Measurements from ENCODE around the gene ALKBH8. TPM values are rescaled to one million over a fixed set of nuclear protein-coding genes. Genes with fewer than 3 reads are reported as not detected.
"Not testable (repeated sequence)": the region's sequence is repeated elsewhere in the genome, so short reads cannot be mapped to it uniquely, and the experiment has no call there.

ALKBH8 gene
- total RNA-seq, 1 donor = 6.5 TPM

DNA sequence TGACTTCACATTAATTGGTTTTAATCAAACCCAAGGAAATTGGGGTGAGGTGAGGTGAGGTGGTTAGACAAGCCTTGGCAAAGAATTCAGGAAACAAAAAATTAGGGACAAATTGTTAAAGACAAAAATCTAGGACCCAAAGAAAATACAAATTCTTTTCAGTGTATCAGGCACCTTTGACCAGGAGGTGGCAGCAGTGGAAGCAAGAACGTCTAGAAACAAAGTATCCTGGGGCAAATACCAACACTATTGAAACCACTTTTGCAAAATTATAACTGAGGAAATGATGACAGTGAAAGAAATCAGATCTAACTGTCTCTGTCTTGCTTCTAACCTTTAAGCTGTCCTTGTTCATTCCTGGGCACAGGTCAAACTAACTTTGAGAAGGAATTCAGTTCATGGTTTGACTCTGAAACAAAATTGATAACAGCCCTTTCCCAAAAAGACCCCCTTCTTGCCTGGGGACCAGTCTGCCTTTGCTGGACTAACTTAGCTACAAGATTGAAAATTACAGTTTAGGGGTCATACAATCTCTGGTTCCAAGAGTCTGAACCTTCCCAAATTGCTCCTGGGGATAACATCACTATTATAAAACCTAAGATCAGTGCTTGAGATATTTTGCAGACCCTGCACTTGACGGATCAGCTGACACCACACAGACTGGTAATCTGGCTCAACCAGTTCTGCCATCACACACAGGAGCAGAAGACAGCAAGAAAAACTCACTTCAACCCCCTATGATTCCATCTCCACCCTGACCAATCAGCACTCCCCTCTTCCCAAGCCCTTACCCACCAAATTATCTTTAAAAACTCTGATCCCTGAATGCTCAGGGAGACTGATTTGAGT lies 11.2 kb upstream of the ALKBH8 start:
- DNase-seq (ENCODE audit: low read depth) = peak; percentile 58
- TF ChIP-seq, protein P1, sequence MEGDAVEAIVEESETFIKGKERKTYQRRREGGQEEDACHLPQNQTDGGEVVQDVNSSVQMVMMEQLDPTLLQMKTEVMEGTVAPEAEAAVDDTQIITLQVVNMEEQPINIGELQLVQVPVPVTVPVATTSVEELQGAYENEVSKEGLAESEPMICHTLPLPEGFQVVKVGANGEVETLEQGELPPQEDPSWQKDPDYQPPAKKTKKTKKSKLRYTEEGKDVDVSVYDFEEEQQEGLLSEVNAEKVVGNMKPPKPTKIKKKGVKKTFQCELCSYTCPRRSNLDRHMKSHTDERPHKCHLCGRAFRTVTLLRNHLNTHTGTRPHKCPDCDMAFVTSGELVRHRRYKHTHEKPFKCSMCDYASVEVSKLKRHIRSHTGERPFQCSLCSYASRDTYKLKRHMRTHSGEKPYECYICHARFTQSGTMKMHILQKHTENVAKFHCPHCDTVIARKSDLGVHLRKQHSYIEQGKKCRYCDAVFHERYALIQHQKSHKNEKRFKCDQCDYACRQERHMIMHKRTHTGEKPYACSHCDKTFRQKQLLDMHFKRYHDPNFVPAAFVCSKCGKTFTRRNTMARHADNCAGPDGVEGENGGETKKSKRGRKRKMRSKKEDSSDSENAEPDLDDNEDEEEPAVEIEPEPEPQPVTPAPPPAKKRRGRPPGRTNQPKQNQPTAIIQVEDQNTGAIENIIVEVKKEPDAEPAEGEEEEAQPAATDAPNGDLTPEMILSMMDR (IDR thresholded peaks at IDR 0.05; ENCODE audit: insufficient read depth, low read depth, low read length) = peak; percentile 76
- not testable (repeated sequence) for H3K4me3 ChIP-seq (ENCODE audit: low read depth, low read length)

DNA sequence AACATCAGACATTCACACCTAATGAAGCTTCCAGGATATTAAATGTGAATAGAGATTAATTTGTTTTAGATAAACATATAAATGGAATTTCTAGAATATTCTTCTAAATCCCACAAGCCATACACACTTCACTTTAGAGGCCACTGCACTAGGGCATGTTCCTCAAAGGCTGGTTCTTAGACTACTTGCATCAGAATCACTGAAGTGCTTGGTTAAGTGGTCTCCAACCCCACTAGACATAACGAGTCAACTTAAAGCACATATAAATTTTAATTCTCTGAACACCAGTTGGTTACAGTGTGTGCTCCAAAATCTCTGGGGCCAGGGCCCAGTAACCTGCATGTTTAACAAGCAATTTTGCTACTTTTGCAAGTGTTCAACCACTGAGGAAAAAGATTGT lies 7.9 kb upstream of the ALKBH8 start:
- no peak overlapping the region for H3K4me3 ChIP-seq (ENCODE audit: low read depth, low read length)
- TF ChIP-seq, protein P1 (IDR thresholded peaks at IDR 0.05; ENCODE audit: insufficient read depth, low read depth, low read length) = no peak
- no peak for DNase-seq (ENCODE audit: low read depth)

DNA sequence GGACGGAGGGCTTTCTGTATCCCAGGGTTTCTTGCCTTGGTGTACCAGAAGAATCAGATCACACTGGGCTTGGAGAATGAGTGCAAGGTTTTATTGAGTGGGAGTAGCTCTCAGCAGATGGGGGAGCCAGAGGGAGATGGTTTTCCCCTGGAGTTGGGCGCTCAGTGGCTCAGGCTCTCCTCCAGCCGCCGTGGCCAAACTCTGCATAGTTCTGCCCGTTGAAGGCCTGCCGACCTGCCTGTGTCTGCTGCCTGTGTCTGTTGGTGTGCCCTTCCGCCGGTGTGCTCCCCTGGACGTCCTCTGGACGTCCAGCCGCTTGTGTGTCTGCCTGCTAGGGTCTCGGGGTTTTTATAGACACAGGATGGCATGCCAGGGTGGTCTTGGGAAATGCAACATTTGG lies 4.5 kb upstream of the ALKBH8 start:
- no peak for DNase-seq (ENCODE audit: low read depth)
- TF ChIP-seq, protein P1 (IDR thresholded peaks at IDR 0.05; ENCODE audit: insufficient read depth, low read depth, low read length) = no peak
- no peak overlapping the region for H3K4me3 ChIP-seq (ENCODE audit: low read depth, low read length)

DNA sequence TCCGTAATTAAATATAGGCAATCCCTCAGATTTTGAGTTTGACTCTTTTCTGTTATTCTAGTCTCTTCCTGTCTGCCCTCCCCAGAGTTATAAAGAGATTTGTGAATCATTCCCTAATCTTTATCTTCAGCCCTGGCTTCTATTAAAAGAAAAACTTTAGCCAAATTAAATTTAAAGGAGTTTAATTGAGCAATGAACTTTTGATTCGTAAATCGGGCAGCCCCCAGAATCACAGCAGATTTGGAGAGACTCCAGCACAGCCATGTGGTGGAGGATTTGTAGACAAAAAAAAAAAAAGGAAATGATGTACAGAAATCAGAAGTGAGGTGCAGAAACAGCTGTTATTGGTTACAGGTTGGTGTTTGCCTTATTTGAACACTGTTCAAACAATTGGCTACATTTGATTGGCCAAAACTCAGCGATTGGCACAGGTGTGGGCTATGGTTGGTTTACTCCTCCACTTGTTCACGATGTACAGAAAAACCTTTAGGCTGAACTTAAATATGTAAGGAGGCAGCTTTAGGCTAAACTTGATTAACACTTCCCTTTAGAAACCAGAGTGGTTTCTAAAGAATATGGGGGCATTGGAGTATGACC lies 2.3 kb upstream of the ALKBH8 start:
- no peak for DNase-seq (ENCODE audit: low read depth)
- TF ChIP-seq, protein P1 (IDR thresholded peaks at IDR 0.05; ENCODE audit: insufficient read depth, low read depth, low read length) = no peak
- H3K4me3 ChIP-seq (ENCODE audit: low read depth, low read length) = no peak overlapping the region

DNA sequence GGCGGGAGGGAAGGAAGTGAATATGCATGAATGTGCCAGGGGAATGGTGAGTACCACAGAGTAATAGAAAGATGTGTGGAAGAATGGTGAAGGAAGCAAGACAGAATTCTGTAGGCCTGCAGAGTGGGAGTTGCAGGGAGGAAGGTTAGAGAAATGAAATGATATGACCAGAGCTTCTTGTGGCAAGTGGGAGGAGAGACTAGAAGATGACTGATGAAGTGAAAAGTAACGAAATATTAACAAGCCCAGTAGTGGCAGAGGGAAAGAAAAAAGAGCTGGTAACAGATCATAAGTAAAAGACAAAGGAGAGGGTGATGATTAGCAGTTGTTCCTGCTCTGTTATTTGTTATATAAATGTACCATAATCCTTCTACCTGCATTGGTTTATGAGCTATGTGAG lies 1.0 kb upstream of the ALKBH8 start:
- no peak for DNase-seq (ENCODE audit: low read depth)
- TF ChIP-seq, protein P1 (IDR thresholded peaks at IDR 0.05; ENCODE audit: insufficient read depth, low read depth, low read length) = no peak
- no peak overlapping the region for H3K4me3 ChIP-seq (ENCODE audit: low read depth, low read length)

DNA sequence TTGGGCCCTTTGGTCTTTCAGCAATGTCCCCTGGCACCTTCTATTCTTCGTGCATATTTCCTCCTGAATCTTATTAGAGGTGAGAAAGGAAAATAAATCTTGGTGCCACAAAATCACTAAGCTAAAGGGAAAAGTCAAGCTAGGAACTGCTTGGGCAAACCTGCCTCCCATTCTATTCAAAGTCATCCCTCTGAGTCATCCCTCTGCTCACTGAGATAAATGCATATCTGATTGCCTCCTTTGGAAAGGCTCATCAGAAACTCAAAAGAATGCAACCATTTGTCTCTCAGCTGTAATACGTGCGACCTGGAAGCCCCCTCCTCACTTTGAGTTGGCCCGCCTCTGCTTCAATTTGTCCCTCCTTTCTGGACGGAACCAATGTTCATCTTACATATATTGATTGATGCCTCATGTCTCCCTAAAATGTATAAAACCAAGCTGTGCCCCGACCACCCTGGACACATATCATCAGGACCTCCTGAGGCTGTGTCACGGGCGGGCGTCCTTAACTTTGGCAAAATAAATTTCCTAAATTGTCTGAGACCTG lies 493 bp upstream of the ALKBH8 start:
- not testable (repeated sequence) for DNase-seq (ENCODE audit: low read depth)
- peak overlapping the region; percentile 99 for H3K4me3 ChIP-seq (ENCODE audit: low read depth, low read length)

DNA sequence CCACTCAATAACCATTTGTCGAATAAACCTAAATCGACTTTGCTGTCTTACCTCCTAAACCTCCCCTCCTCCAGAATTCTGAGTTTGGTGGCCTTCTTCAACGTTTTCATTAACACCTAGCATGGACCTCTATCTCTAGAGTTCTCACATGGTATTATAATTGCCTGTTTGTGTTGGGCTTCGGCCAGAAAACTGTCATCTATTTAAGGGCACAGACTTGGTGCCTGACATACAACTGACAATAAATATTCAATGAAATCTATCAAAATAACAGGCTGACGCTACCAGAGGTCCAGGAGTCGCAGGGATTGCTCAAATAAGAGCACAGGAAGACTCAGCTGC lies 687 bp downstream of the ALKBH8 start:
- TF ChIP-seq, protein P1 (IDR thresholded peaks at IDR 0.05; ENCODE audit: insufficient read depth, low read depth, low read length) = no peak

More for the DNA sequence above, 687 bp downstream of the ALKBH8 start:
- DNase-seq (ENCODE audit: low read depth) = no peak
- H3K4me3 ChIP-seq (ENCODE audit: low read depth, low read length) = peak overlapping the region; percentile 99
